NCI-H82 treated with DMSO at 0.1 percent for 48 hours (cell line): ENCODE results near the gene TMCO4.
"Not testable (repeated sequence)": the region's sequence is repeated elsewhere in the genome, so short reads cannot be mapped to it uniquely, and the experiment has no call there.

Experiments used
- DNase-seq: peaks from one replicate; lab custom pipeline; 2025; ENCODE audit not compliant: unreplicated experiment; lab: John Stamatoyannopoulos, UW

TMCO4 gene

GRCh38 chr1:19799230-19800075 is at the start of gene TMCO4:
Gene TMCO4, minus strand, starts transcription at chr1:19799916. Its CDS starts 19,158 bp downstream, at chr1:19780758.
- no peak for DNase-seq

- not testable (repeated sequence) for DNase-seq
Observed at GRCh38 chr1:19849307-19849706, 49.6 kb upstream of the TMCO4 start.

GRCh38 chr1:19847334-19847733 is 47.6 kb upstream of the TMCO4 start:
- DNase-seq, result not testable (repeated sequence)

GRCh38 chr1:19846338-19846737 is 46.6 kb upstream of the TMCO4 start:
- DNase-seq, result no peak

- DNase-seq, result no peak
Observed at GRCh38 chr1:19845555-19845954, 45.8 kb upstream of the TMCO4 start.

- DNase-seq, result no peak
Observed at GRCh38 chr1:19844731-19845495, 45.2 kb upstream of the TMCO4 start.

- no peak for DNase-seq
Observed at GRCh38 chr1:19840228-19840627, 40.5 kb upstream of the TMCO4 start.

GRCh38 chr1:19837866-19838265 is 38.1 kb upstream of the TMCO4 start:
- no peak for DNase-seq

GRCh38 chr1:19835578-19835977 is 35.9 kb upstream of the TMCO4 start:
- no peak for DNase-seq

GRCh38 chr1:19831441-19831840 is 31.7 kb upstream of the TMCO4 start:
- DNase-seq, result no peak

GRCh38 chr1:19828546-19828945 is 28.8 kb upstream of the TMCO4 start:
- DNase-seq, result no peak

GRCh38 chr1:19825298-19825697 is 25.6 kb upstream of the TMCO4 start:
- no peak for DNase-seq

GRCh38 chr1:19824541-19824940 is 24.8 kb upstream of the TMCO4 start:
- DNase-seq, result no peak

- no peak for DNase-seq
Observed at GRCh38 chr1:19824036-19824435, 24.3 kb upstream of the TMCO4 start.

- DNase-seq, result no peak
Observed at GRCh38 chr1:19819701-19820100, 20.0 kb upstream of the TMCO4 start.

- DNase-seq, result no peak
Observed at GRCh38 chr1:19818324-19818723, 18.6 kb upstream of the TMCO4 start.

GRCh38 chr1:19817160-19817559 is 17.4 kb upstream of the TMCO4 start:
- DNase-seq, result no peak

- not testable (repeated sequence) for DNase-seq
Observed at GRCh38 chr1:19816737-19817086, 17.0 kb upstream of the TMCO4 start.

GRCh38 chr1:19815801-19816736 is 16.4 kb upstream of the TMCO4 start:
- DNase-seq, result no peak

- DNase-seq, result no peak
Observed at GRCh38 chr1:19814681-19815503, 15.2 kb upstream of the TMCO4 start, which contains the start of gene RNF186. Gene RNF186, minus strand, starts transcription at chr1:19815283. Its CDS starts 182 bp downstream, at chr1:19815101.
